HG03469 (cell line): ENCODE measurements around the gene TRPM6.
"Not testable (repeated sequence)": the region's sequence is repeated elsewhere in the genome, so short reads cannot be mapped to it uniquely, and the experiment has no call there.

ENCODE experiments used
- ATAC-seq: cut with Tn5 transposase; IDR thresholded peaks from one replicate; pipeline ENCODE4 v1.9.1; 2021; ENCODE audit warnings: mild to moderate bottlenecking, moderate library complexity, moderate number of reproducible peaks; ENCODE audit not compliant: unreplicated experiment

TRPM6 gene

GRCh38 chr9:74887041-74887980 lies at the start of gene TRPM6:
Gene TRPM6, minus strand, starts transcription at chr9:74887921. Its CDS starts 65 bp downstream, at chr9:74887856.
- no peak for ATAC-seq

- no peak for ATAC-seq
Observed at GRCh38 chr9:74935008-74935407, 47.3 kb upstream of the TRPM6 start.

- ATAC-seq, result no peak
Observed at GRCh38 chr9:74921737-74922136, 34.0 kb upstream of the TRPM6 start.

- no peak for ATAC-seq
Observed at GRCh38 chr9:74920944-74921626, 33.4 kb upstream of the TRPM6 start.

DNA sequence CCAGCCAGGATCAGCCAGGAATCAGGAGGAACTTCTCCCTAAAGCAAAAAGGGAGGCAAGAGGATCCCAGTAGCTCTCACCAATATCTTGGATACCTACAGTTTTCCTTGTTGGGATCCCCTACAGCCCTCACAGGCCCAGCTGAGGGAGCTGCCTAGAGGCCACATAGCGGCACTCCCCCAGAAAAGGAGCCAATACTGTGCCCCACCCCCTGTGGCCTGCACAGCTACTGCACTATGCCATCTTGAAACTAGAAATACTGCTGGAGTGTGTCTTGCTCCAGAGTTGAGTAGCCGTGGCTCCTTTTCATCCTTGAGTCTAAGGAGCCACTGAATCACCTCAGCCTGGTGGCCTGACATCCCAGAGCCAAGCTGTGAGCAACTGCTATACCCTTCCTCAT lies 22.3 kb upstream of the TRPM6 start:
- ATAC-seq, result no peak

DNA sequence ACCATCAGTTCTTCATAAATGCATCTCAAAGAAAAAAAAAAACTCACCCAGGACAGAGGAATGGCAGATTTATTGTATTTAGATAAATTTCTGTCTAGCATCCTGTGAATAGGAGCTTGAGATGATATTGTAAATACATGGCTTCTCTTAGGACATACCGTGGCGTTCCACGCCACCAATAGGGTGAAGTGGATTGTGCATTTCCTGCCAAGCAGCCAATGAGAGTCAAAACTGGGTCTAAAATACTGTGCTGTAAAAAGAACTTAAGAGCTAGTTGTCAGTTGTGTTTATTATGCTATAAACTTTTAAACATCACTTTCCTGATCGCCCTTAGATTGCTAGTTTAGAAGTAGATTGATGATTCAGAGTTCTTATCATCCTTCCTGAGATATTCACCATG lies 20.9 kb upstream of the TRPM6 start:
- ATAC-seq, result no peak

DNA sequence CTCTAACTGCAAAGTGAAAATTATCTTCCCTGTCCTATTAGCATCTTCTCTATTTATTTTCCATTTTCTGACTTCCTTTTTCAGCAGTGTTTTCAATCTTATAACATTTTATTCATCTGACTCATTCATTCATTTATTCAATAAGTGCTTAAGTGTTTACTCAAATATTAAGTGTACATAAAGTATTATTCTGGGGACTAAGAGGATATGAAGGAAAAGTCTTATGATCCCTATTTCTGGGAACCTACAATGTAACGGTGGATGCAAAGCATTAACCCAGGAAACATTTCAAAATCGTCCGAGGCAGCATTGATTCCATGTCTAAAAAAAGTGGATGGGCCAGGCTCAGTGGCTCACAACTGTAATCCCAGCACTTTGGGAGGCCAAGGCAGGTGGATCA lies 19.4 kb upstream of the TRPM6 start:
- ATAC-seq, result no peak

DNA sequence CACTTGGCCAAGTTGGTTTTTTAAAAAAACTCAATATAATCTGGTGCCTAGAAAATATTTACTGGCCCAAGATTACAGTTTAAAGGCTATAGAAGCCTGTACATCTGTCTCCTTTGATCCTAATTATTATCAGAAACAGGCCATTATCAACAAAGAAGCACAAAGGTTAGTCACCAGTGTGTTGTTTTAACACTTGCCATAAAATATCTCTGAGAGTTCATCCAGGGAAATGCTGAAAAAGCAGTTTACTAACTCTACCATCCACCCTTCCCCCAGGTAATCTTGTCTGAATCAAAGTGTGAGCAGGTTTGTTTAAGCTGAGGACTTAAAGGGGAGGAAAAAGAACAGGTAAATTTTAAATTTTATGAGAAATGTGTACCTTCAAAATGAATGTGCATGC lies 13.3 kb upstream of the TRPM6 start:
- ATAC-seq, result no peak

DNA sequence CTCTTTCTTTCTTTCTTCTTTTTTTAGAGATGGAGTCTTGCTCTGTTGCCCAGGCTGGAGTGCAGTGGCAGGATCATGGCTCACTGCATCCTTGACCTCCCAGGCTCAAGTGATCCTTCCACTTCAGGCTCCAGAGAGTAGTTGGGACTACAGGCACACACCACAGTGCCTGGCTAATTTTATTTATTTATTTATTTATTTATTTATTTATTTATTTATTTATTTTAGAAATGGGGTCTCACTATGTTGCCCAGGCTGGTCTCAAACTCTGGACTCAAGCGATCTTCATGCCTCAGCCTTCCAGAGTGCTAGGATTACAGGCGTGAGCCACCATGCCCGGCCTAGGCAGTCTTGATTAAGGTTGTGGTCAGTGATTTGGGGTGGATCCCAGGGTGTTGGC lies 728 bp upstream of the TRPM6 start:
- ATAC-seq, result not testable (repeated sequence)

DNA sequence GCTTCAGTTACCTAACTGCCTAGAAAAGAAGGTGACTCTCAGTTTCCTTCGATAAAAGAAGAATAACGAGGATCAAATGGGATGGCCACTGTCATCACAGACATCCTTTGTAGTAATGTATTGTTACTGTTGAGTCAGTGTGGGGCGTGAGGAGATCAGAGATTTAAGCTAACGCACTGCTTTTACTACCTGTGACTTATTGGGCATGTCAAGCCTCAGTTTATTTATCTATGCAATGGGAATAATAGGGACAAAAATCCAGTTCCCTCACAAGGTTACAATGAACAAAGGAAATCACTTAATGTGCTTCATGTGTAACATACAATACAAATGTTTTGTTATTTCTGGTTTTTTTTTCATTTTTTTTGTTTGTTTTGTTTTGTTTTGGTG lies 255 bp upstream of the TRPM6 start:
- ATAC-seq, result no peak

- no peak for ATAC-seq
Observed at GRCh38 chr9:74876382-74876949, 11.3 kb downstream of the TRPM6 start.

DNA sequence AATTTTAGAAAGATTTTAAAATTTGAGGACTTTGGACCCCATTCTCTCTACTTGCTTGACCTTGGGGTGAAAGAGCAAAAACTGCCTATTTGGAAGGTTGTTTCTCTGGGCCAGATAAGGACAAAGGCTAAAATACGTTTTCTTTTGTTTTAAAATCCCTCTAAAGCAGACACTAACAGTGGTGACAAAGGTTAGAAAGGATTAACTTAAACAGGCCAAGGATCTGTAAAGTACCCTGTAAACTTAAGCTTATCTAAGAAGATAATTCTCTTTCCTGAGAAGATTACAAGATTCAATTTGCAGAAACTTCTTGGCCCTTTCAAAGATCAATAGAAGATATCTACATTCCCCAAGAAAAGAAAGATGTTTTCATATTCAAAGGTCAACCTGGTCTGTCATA lies 12.1 kb downstream of the TRPM6 start:
- no peak for ATAC-seq

GRCh38 chr9:74874220-74874619 lies 13.5 kb downstream of the TRPM6 start:
- no peak for ATAC-seq

GRCh38 chr9:74872619-74873233 lies 15.0 kb downstream of the TRPM6 start:
- ATAC-seq, result no peak

- no peak for ATAC-seq
Observed at GRCh38 chr9:74867483-74867882, 20.2 kb downstream of the TRPM6 start.

DNA sequence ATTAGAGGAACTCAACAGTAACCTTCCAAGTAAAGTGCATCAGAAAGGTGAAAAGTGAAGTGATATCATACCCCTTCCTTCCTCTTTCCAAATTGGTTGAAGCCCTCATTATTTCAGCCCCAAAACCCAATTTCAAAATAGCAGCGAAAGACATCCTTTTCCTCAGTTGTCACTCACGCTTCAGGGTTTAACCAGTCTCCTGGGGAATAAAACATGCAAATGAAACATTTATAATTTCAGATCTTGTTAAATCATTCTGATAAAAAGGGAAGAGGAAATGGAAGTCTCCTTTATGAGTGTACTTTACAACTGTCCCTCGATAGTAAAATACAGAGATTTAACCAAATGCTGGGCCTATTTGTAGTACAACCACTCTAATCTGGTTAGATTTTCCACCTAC lies 22.5 kb downstream of the TRPM6 start:
- no peak for ATAC-seq

DNA sequence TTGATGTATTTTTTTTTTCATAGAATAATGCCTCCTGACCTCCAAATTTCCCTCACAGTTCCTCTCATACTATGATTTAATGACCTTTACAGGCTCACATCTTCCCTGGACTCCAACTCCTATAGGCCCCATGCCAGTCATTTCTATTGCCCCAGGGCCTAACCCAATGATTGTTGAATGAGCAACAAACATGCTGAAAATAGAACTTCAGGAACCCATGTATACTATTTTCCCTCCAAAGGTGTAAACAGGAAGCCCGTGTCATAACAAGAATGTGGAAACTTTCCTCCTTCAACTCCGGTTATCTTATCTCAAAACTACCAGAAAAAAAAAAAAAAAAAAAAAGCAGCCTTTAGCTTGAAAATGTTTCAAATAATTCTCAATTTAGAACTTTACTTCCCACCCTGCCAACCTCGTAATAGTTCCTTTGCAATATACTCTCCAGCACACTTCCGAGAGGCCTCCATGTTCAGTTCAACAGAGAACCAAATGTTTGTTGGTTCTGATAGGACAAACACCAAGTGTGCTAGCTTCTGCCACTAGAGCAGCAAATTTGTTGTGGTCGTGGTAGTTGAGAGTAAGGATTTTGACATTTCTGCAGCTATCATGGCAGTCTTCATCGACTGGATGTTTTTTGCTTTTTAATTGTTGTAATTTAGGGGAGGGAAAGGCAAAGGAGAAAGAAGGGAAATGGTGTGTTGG lies 25.8 kb downstream of the TRPM6 start:
- no peak for ATAC-seq

- no peak for ATAC-seq
Observed at GRCh38 chr9:74861071-74861470, 26.6 kb downstream of the TRPM6 start.

GRCh38 chr9:74860247-74860646 lies 27.5 kb downstream of the TRPM6 start:
- ATAC-seq, result not testable (repeated sequence)

DNA sequence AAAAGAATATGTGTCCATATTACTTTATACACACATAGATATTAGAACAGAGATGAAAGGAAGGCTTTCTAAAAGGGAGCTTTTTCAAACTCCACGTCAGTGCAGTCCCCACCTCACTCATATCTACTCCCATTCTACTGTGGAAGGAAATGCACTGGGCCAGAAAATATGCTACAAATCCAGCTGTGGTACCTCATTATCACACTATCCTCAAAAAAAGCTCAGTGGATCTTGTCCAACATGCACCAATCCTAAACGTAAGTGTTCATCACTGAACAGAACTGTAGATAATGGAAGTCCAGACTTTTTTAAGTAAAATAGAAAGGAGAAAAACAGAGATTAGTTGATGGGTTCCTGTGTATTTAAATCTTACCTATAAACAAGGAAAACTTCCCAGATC lies 27.9 kb downstream of the TRPM6 start:
- no peak for ATAC-seq
